K562 (cell line): ENCODE measurements around the gene OR2V1. TPM values are rescaled to one million over a fixed set of nuclear protein-coding genes. Genes with fewer than 3 reads are reported as not detected.
A peak's percentile ranks its signal among the peaks of the same experiment; 100 is the strongest.

Experiments used
- ATAC-seq: fragments of 200-7000 bp; cut with Tn5 transposase; 3 replicates; pipeline ENCODE4 v1.9.1; 2020; ENCODE audit warnings: moderate library complexity
- BruUV-seq: library from RNA; stranded (reverse); fragments of 400-500 nt; replicated peaks from 2 replicates; lab custom pipeline; 2021; lab: Mats Ljungman, UMichigan
- CTCF ChIA-PET: fragments of 300-600 bp; formaldehyde crosslinking; extraction: SDS; loops from one replicate; lab custom pipeline; 2021; ENCODE audit warnings: low intra/inter-chr PET ratio; lab: Yijun Ruan, JAX
- POLR2A ChIA-PET: fragments of 300-600, 350-650 bp; sonication (Branson Sonifier 250); formaldehyde crosslinking; extraction: SDS; loops from one replicate; lab custom pipeline; 2021; ENCODE audit warnings: antibody characterized with exemption, inconsistent platforms; lab: Yijun Ruan, JAX
- DNase-seq, 4 experiments: peaks; one replicate each; pipeline versions ENCODE4 v3.0.0 to v3.0.0-alpha.2; 2011 to 2018; ENCODE audit warnings: low spot score in 3 of 4, mixed read lengths in 3 of 4; ENCODE audit errors: extremely low read depth in 1 of 4
- FAIRE-seq: peaks from 2 replicates; lab custom pipeline; 2011; peaks lifted over from hg19 to GRCh38; lab: Jason Lieb, UNC
- H2AFZ ChIP-seq: 2 replicates; pipeline ENCODE4 v1.6.0; 2011; ENCODE audit warnings: low read depth, low read length, control low read depth, inconsistent platforms
- H3K27ac ChIP-seq: fragments of 200-600 bp; 3 replicates; pipeline ENCODE4 v1.8.0; 2011; ENCODE audit warnings: low read depth, mild to moderate bottlenecking, control low read depth, inconsistent platforms, low read length, moderate library complexity, mixed read lengths; ENCODE audit errors: extremely low read depth
- H3K27me3 ChIP-seq, 2 experiments: fragments of 300-600 bp in 1 of 2; 2 replicates in 1 of 2; 3 replicates in 1 of 2; pipeline versions ENCODE4 v1.6.0 to v1.8.0; 2011; ENCODE audit warnings: inconsistent platforms in 2 of 2, low read length in 2 of 2, mild to moderate bottlenecking in 1 of 2, mixed read lengths in 1 of 2, moderate library complexity in 1 of 2; ENCODE audit not compliant: control insufficient read depth in 2 of 2, insufficient read depth in 2 of 2
- H3K36me3 ChIP-seq: fragments of 300-600 bp; 3 replicates; pipeline ENCODE4 v1.8.0; 2011; ENCODE audit warnings: mild to moderate bottlenecking, low read length, inconsistent platforms; ENCODE audit not compliant: control insufficient read depth, insufficient read depth
- H3K4me1 ChIP-seq, 2 experiments: fragments of 200-600 bp in 1 of 2; replicated peaks in 1 of 2; 2 replicates in 1 of 2; 3 replicates in 1 of 2; pipeline versions ENCODE4 v1.5.1 to v1.8.0; 2011; ENCODE audit warnings: inconsistent platforms in 2 of 2, low read length in 2 of 2, mild to moderate bottlenecking in 1 of 2, mixed read lengths in 1 of 2, moderate library complexity in 1 of 2; ENCODE audit not compliant: control insufficient read depth in 2 of 2, insufficient read depth in 2 of 2
- H3K4me2 ChIP-seq: 2 replicates; pipeline ENCODE4 v1.6.1; 2011; ENCODE audit warnings: low read length, control low read depth, inconsistent platforms, mixed read lengths; ENCODE audit not compliant: insufficient read depth
- H3K4me3 ChIP-seq: fragments of 200-600 bp; sonication (generic), shearing (Covaris generic); 2 replicates; pipeline ENCODE4 v1.5.1; 2016; ENCODE audit warnings: control low read depth, inconsistent platforms
- H3K79me2 ChIP-seq: fragments of 200-600 bp; 3 replicates; pipeline ENCODE4 v1.8.0; 2011; ENCODE audit warnings: low read length, inconsistent platforms; ENCODE audit not compliant: control insufficient read depth, insufficient read depth
- H3K9ac ChIP-seq, 2 experiments: 2 replicates each; pipeline versions ENCODE4 v1.6.0 to v1.6.1; 2011; ENCODE audit warnings: low read depth in 2 of 2, low read length in 2 of 2, control low read depth in 1 of 2, inconsistent platforms in 1 of 2, mild to moderate bottlenecking in 1 of 2, mixed read lengths in 1 of 2; ENCODE audit not compliant: insufficient read depth in 1 of 2
- H3K9me1 ChIP-seq: one replicate; pipeline ENCODE4 v1.6.0; 2011; ENCODE audit warnings: inconsistent platforms, mild to moderate bottlenecking, low read length, moderate library complexity; ENCODE audit not compliant: control insufficient read depth, insufficient read depth
- H3K9me3 ChIP-seq: replicated peaks from 2 replicates; pipeline ENCODE4 v1.5.1; 2011; ENCODE audit warnings: low read depth, low read length, inconsistent platforms; ENCODE audit not compliant: control insufficient read depth, insufficient read depth
- H4K20me1 ChIP-seq: replicated peaks from 2 replicates; pipeline ENCODE4 v1.6.1; 2011; ENCODE audit warnings: low read length, inconsistent platforms, mixed read lengths; ENCODE audit not compliant: control insufficient read depth, insufficient read depth
- ARID3A ChIP-seq: IDR thresholded peaks from 2 replicates; pipeline ENCODE4 v1.6.1; 2012; ENCODE audit warnings: low read depth, low read length, improper control_type of control experiment, borderline replicate concordance
- ATF1 ChIP-seq, 2 experiments: fragments of 450-650 bp in 1 of 2; IDR thresholded peaks; 2 replicates each; pipeline ENCODE4 v1.6.1; 2016; ENCODE audit warnings: missing compliant biosample characterization in 1 of 2, missing genetic modification characterization in 1 of 2
- CREM ChIP-seq: IDR thresholded peaks from 2 replicates; pipeline ENCODE4 v1.6.1; 2014; ENCODE audit warnings: antibody characterized with exemption, low read depth
- EHMT2 ChIP-seq: fragments of 450-650 bp; IDR thresholded peaks from 2 replicates; pipeline ENCODE4 v1.6.1; 2018; ENCODE audit warnings: antibody characterized with exemption
- ETS1 ChIP-seq: conservative IDR thresholded peaks from 2 replicates; pipeline ENCODE4 v1.6.1; 2011; ENCODE audit warnings: low read depth, mild to moderate bottlenecking, low read length; ENCODE audit not compliant: control insufficient read depth
- HDAC1 ChIP-seq, 2 experiments: fragments of 450-650 bp; IDR thresholded peaks; 2 replicates each; pipeline ENCODE4 v1.6.1; 2016 to 2017; ENCODE audit warnings: inconsistent platforms in 1 of 2, mild to moderate bottlenecking in 1 of 2, moderate library complexity in 1 of 2
- KLF10 ChIP-seq: fragments of 250-450 bp; sonication (Bioruptor Pico); IDR thresholded peaks from 2 replicates; pipeline ENCODE4 v1.6.1; 2021; ENCODE audit warnings: matching md5 sums
- MYNN ChIP-seq, 2 experiments: sonication (generic); formaldehyde crosslinking in 1 of 2; IDR thresholded peaks; 2 replicates each; pipeline versions ENCODE4 v1.5.0 to v1.6.1; 2016 to 2020; ENCODE audit warnings: antibody characterized with exemption in 1 of 2, missing genetic modification reagents in 1 of 2
- PKNOX1 ChIP-seq: fragments of 450-650 bp; IDR thresholded peaks from 2 replicates; pipeline ENCODE4 v1.6.1; 2016
- RBBP5 ChIP-seq: fragments of 200-600 bp; sonication (generic); IDR thresholded peaks from 2 replicates; pipeline ENCODE4 v1.6.1; 2012; ENCODE audit warnings: borderline replicate concordance, mild to moderate bottlenecking, low read length, control low read depth, inconsistent platforms; ENCODE audit not compliant: insufficient read depth, poor library complexity, severe bottlenecking
- STAG1 ChIP-seq: sonication (generic); formaldehyde crosslinking; IDR thresholded peaks from 2 replicates; pipeline ENCODE4 v1.5.0; 2020; ENCODE audit warnings: missing genetic modification reagents, borderline replicate concordance
- TAF9B ChIP-seq: fragments of 450-650 bp; IDR thresholded peaks from 2 replicates; pipeline ENCODE4 v1.6.1; 2018; ENCODE audit warnings: mild to moderate bottlenecking; ENCODE audit not compliant: partially characterized antibody
- ZEB2 ChIP-seq: fragments of 450-650 bp; IDR thresholded peaks from 2 replicates; pipeline ENCODE4 v1.6.1; 2016
- ZNF316 ChIP-seq: fragments of 450-650 bp; IDR thresholded peaks from 2 replicates; pipeline ENCODE4 v1.6.1; 2016
- WGBS: fragments of 100-300 bp; shearing (Covaris generic); methylation state at CpG from one replicate; pipeline ENCODE4 v1.1.6; 2016; ENCODE audit warnings: low coverage, mixed read lengths; ENCODE audit not compliant: insufficient coverage; ENCODE audit errors: missing lambda C conversion rate; 5-methylcytosine and 5-hydroxymethylcytosine counted together
- in situ Hi-C: fragments of 300-500 bp; cut with MboI; formaldehyde crosslinking; loops from 4 replicates; pipeline ENCODE4 v1.15.0; 2018; ENCODE audit warnings: inconsistent platforms, mixed read lengths
- intact Hi-C: fragments of 100-400 bp; cut with micrococcal nuclease; formaldehyde crosslinking; loops from 2 replicates; pipeline ENCODE4 v1.14.2; 2022
- polyA plus RNA-seq, 8 experiments: library from polyadenylated mRNA; depleted of rRNA in 4 of 8; stranded (reverse) in 5 of 8; unstranded in 3 of 8; fragments of >200 nt; fragmentation: Nextera tagmentation in 2 of 8; fragmentation: Illumina TruSeq in 1 of 8; extraction: Ambion mirVana in 2 of 8; extraction: Trizol in 1 of 8; gene quantifications; 2 replicates each; pipeline versions ENCODE4 v1.2.1 to v1.2.3, GENCODE V29; 2011 to 2014; ENCODE audit warnings: inconsistent platforms in 1 of 8, missing spikeins in 1 of 8
- total RNA-seq, 7 experiments: library from RNA; depleted of rRNA in 6 of 7; stranded (reverse); fragments of >200 nt in 6 of 7; fragmentation: Illumina TruSeq in 2 of 7; extraction: Trizol in 2 of 7; gene quantifications; 2 replicates each; pipeline versions ENCODE4 v1.2.1 to v1.2.3, GENCODE V29; 2011 to 2021; ENCODE audit warnings: low replicate concordance in 1 of 7
- TF ChIP-seq, protein P1 (sequence below): sonication (generic); formaldehyde crosslinking; IDR thresholded peaks from 2 replicates; pipeline ENCODE4 v1.8.1; 2023; ENCODE audit warnings: mild to moderate bottlenecking, missing genetic modification reagents

The OR2V1 gene
- total and polyA plus RNA-seq, 9 of the 15 experiments (the other 6 are each of a cell fraction or from before 2014, with no cell fraction given): 0.04 to 0.28 (median 0.15) TPM; not detected in 5

- Histone ChIP-seq H2AFZ (peak overlapping the region; percentile 100), H3K9ac (peak overlapping the region; percentile 81 to 91), H3K36me3 (no peaks in the 10 kb centered on the region), H3K27me3 (no peaks in the 10 kb centered on the region), H3K4me2 (peak overlapping the region; percentile 85), H3K4me3 (peak overlapping the region; percentile 19; the same call in 1 of the 2 replicates), H3K27ac (peak overlapping the region; percentile 87), H4K20me1 (no peaks in the 10 kb centered on the region), H3K4me1 (peaks cover 41 to 43% of the 10 kb centered on the region in 2 experiments), H3K9me1 (no peaks in the 10 kb centered on the region), H3K79me2 (no peaks in the 10 kb centered on the region), H3K9me3 (no peaks in the 10 kb centered on the region)
- in situ Hi-C loops (no loop called here), intact Hi-C loops (loop anchor here (10.0 kb wide), 1 partner anchor 57 kb away; no protein-coding TSS in a partner anchor)
- WGBS: 11% methylated on average over 3 of the region's 4 CpGs
- ChIA-PET CTCF (no interaction called here), POLR2A (interaction anchor here (0.6 to 1.2 kb wide), 5 partner anchors 15 to 372 kb away, joined by 3 to 4 read pairs (median 4); partner anchors contain the start of gene TRIM41)
- DNase-seq (peak in 3 of 4 experiments; percentile 31 to 81 (median 54)), ATAC-seq (peak; percentile 28), FAIRE-seq (peak; percentile 52)
- BruUV-seq: no TSS peak
- TF ChIP-seq PKNOX1: peak; percentile 54
- no peak for TF ChIP-seq KLF10 (CRISPR knock-in tag)
- no peak for TF ChIP-seq ZEB2
- TF ChIP-seq EHMT2: no peak
- no peak for TF ChIP-seq ARID3A
- peak; percentile 56 for TF ChIP-seq RBBP5
- TF ChIP-seq ATF1 (CRISPR knock-in tag; IDR thresholded peaks at IDR 0.05): no peak
- peak; percentile 77 for TF ChIP-seq ATF1 (tag; IDR thresholded peaks at IDR 0.05)
- 0 out of 2 replicates have a peak, but pooled peaks have one; percentile 19 for TF ChIP-seq MYNN (IDR thresholded peaks at IDR 0.05)
- no peak for TF ChIP-seq MYNN (CRISPR knock-in tag; IDR thresholded peaks at IDR 0.05)
- no peak for TF ChIP-seq STAG1 (CRISPR knock-in tag)
- 0 out of 2 replicates have a peak, but pooled peaks have one; percentile 20 for TF ChIP-seq ETS1
- 0 out of 2 replicates have a peak, but pooled peaks have one; percentile 3 for TF ChIP-seq CREM
- 0 out of 4 replicates have a peak, but pooled peaks of 1 of the 2 experiments have one; percentile 8 for TF ChIP-seq HDAC1 (IDR thresholded peaks at IDR 0.05)
- TF ChIP-seq TAF9B: peak; percentile 32
- peak; percentile 81 for TF ChIP-seq ZNF316
- TF ChIP-seq, protein P1, sequence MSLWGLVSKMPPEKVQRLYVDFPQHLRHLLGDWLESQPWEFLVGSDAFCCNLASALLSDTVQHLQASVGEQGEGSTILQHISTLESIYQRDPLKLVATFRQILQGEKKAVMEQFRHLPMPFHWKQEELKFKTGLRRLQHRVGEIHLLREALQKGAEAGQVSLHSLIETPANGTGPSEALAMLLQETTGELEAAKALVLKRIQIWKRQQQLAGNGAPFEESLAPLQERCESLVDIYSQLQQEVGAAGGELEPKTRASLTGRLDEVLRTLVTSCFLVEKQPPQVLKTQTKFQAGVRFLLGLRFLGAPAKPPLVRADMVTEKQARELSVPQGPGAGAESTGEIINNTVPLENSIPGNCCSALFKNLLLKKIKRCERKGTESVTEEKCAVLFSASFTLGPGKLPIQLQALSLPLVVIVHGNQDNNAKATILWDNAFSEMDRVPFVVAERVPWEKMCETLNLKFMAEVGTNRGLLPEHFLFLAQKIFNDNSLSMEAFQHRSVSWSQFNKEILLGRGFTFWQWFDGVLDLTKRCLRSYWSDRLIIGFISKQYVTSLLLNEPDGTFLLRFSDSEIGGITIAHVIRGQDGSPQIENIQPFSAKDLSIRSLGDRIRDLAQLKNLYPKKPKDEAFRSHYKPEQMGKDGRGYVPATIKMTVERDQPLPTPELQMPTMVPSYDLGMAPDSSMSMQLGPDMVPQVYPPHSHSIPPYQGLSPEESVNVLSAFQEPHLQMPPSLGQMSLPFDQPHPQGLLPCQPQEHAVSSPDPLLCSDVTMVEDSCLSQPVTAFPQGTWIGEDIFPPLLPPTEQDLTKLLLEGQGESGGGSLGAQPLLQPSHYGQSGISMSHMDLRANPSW: no peak
Observed at GRCh38 chr5:181161534-181162175, 30.7 kb upstream of the OR2V1 start.
